GM12892 (cell line): Measurements from ENCODE around the gene PARG.
"Not testable (repeated sequence)": the region's sequence is repeated elsewhere in the genome, so short reads cannot be mapped to it uniquely, and the experiment has no call there.

ENCODE experiments used
- POLR2A ChIP-seq: IDR thresholded peaks from 2 replicates; pipeline ENCODE4 v1.6.1; 2011; ENCODE audit warnings: low read depth, low read length, control low read depth
- POLR2AphosphoS5 ChIP-seq: IDR thresholded peaks from 2 replicates; pipeline ENCODE4 v1.6.1; 2011; ENCODE audit warnings: low read depth, low read length, control low read depth
- TAF1 ChIP-seq: IDR thresholded peaks from 2 replicates; pipeline ENCODE4 v1.6.1; 2011; ENCODE audit warnings: low read depth, mild to moderate bottlenecking, control low read depth, low read length, borderline replicate concordance

GRCh38 chr10:49988376-49988775, 46.5 kb upstream of the PARG start, which contains the start of gene AGAP6:
- TF ChIP-seq POLR2A, TAF1, POLR2AphosphoS5: not testable (repeated sequence)
